Ramos (cell line): ENCODE data around the gene DUS2.
"Not testable (repeated sequence)": the region's sequence is repeated elsewhere in the genome, so short reads cannot be mapped to it uniquely, and the experiment has no call there.

ENCODE experiments used
- in situ Hi-C: fragments of 300-500 bp; cut with MboI; formaldehyde crosslinking; loops from one replicate; pipeline ENCODE4 v1.14.3; 2022; ENCODE audit warnings: low sequenced_read_pairs; ENCODE audit not compliant: unreplicated experiment

The DUS2 gene

GRCh38 chr16:68087688-68088087, 64.6 kb downstream of the DUS2 start:
- in situ Hi-C loops, result no loop called here

DNA sequence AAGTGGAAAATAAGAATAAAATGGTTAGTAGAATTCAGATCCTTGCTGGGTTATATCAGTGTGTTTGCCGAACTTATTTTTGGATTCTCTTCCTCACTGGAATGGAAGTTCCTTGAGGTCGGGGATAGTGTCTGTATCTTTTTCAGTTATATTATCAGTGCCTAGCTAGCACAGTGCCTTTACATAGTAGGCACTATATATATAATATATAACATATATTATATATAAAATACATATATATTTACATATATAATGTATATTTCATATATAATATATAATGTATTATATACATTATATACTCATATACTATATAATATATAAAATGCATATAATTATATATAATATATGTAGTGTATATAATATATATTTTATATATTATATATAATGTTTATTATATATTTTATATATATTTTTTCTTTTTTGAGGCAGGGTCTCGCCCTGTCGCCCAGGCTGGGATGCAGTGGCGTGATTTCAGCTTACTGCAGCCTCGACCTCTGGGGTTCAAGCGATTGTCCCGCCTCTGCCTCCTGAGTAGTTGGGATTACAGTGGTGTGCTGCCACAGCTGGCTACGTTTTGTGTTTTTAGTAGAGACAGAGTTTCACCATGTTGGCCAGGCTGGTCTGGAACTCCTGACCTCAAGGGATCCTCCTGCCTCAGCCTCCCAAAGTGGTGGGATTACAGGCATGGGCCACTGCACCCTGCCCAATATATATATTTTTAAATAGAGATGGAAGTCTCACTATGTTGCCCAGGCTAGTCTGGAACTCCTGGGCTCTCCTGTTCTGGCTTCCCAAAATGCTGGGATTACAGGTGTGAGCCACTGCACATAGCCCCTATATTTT, 65.3 kb downstream of the DUS2 start:
- in situ Hi-C loops, result no loop called here

GRCh38 chr16:68089067-68089466, 66.0 kb downstream of the DUS2 start:
- in situ Hi-C loops, result no loop called here

- in situ Hi-C loops, result no loop called here
These were observed 67.0 kb downstream of the DUS2 start for GRCh38 chr16:68090130-68090529.

GRCh38 chr16:68090533-68090932, 67.4 kb downstream of the DUS2 start:
- in situ Hi-C loops, result no loop called here

- in situ Hi-C loops, result no loop called here
These were observed 68.5 kb downstream of the DUS2 start for GRCh38 chr16:68091380-68092261.

- in situ Hi-C loops, result not testable (repeated sequence)
These were observed 69.2 kb downstream of the DUS2 start for GRCh38 chr16:68092275-68092674.

- in situ Hi-C loops, result no loop called here
These were observed 70.9 kb downstream of the DUS2 start for GRCh38 chr16:68093816-68094613.

GRCh38 chr16:68094614-68094934, 71.5 kb downstream of the DUS2 start:
- in situ Hi-C loops, result no loop called here

- in situ Hi-C loops, result no loop called here
These were observed 73.4 kb downstream of the DUS2 start for GRCh38 chr16:68096491-68096890.

DNA sequence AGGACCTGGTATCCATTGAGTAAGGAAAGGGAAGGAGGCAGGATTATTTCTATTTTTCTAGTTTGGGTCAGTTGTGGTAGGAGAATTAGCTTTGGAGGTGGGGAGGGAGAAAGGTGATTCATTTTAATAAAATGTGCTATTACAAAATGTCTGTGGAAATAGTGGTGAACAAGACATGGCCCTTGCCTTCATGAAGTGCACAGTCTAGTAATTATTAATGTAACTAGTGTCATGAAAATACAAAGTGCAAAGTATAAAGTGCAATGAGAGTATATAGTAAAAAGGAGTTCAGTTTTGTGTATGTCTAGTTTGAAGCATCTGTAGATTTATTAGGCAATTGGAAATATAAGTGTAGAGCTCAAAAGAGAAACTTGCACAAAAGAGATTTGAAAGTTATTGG, 74.0 kb downstream of the DUS2 start:
- in situ Hi-C loops, result no loop called here

DNA sequence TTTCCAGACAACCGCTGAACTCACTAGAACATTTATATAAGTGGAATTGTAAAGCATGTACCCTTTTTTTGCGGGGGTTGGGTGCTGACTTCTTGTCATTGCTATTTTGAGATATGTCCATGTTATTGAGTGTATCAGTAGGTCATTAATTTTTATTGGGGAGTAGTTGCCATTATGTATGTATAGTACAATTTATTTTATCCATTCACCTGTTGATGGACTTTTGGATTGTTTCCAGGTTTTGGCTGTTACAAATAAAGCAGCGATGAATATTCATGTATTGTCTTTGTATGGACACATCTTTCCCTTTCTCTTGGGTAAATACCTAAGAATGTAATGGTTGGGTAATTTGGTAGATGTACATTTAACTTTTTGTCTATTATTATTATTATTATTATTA, 74.8 kb downstream of the DUS2 start:
- in situ Hi-C loops, result no loop called here

- in situ Hi-C loops, result no loop called here
These were observed 77.4 kb downstream of the DUS2 start for GRCh38 chr16:68100488-68100887.

- in situ Hi-C loops, result no loop called here
These were observed 82.5 kb downstream of the DUS2 start for GRCh38 chr16:68105611-68106010.

GRCh38 chr16:68107230-68107928, 84.3 kb downstream of the DUS2 start:
- in situ Hi-C loops, result not testable (repeated sequence)

DNA sequence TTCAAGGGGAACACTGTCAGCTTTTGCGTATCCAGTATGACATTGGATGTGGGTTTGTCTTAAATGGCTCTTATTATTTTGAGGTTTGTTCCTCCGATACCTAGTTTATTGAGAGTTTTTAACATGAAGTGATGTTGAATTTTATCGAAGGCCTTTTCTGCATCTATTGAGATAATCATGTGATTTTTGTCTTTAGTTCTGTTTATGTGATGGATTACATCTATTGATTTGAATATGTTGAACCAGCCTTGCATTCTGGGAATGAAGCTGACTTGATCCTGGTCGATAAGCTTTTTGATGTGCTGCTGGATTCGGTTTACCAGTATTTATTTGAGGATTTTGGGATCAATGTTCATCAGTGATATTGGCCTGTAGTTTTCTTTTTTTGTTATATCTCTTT, 86.1 kb downstream of the DUS2 start:
- in situ Hi-C loops, result not testable (repeated sequence)

DNA sequence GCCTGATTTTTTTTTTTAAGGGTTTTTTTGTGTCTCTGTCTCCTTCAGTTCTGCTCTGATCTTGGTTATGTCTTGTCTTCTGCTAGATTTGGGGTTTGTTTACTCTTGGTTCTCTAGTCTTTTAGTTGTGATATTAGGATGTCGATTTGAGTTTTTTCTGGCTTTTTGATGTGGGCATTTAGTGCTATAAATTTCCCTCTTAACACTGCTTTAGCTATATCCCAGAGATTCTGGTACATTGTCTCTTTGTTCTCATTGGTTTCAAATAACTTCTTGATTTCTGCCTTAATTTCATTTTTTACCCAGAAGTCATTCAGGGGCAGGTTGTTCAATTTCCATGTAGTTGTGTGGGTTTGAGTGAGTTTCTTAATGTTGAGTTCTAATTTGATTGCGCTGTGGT, 87.5 kb downstream of the DUS2 start:
- in situ Hi-C loops, result not testable (repeated sequence)

DNA sequence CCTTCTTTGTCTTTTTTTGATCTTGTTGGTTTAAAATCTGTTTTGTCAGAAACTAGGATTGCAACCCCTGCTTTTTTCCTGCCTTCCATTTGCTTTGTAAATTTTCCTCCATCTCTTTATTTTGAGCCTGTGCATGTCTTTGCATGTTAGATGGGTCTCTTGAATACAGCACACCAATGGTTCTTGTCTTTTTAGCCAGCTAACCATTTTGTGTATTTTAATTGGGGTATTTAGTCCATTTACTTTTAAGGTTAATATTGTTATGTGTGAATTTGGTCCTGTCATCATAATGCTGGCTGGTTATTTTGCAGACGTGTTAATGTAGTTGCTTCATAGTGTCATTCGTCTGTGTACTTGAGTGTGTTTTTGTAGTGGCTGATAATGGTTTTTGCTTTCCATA, 88.3 kb downstream of the DUS2 start:
- in situ Hi-C loops, result no loop called here

GRCh38 chr16:68113059-68113761, 90.1 kb downstream of the DUS2 start:
- in situ Hi-C loops, result no loop called here
